GM12878 (cell line): ENCODE results near the gene EMILIN3. TPM values are rescaled to one million over a fixed set of nuclear protein-coding genes. Genes with fewer than 3 reads are reported as not detected.

Experiments used
- ATAC-seq: fragments of 200-7000 bp; cut with Tn5 transposase; 3 replicates; pipeline ENCODE4 v1.9.1; 2020; ENCODE audit warnings: mild to moderate bottlenecking, moderate library complexity
- Bru-seq: library from RNA; stranded (reverse); fragments of 400-500 nt; gene quantifications from one replicate; lab custom pipeline; 2021; lab: Mats Ljungman, UMichigan
- BruChase-seq, 2 experiments: library from RNA; stranded (reverse); fragments of 400-500 nt; gene quantifications; one replicate each; lab custom pipeline; 2021; lab: Mats Ljungman, UMichigan
- BruUV-seq: library from RNA; stranded (reverse); fragments of 400-500 nt; replicated peaks from 2 replicates; lab custom pipeline; 2021; lab: Mats Ljungman, UMichigan
- CTCF ChIA-PET: fragments of 300-600 bp; sonication (Branson Sonifier 250); formaldehyde crosslinking; extraction: SDS; loops from one replicate; lab custom pipeline; 2021; ENCODE audit warnings: inconsistent platforms; lab: Yijun Ruan, JAX
- POLR2A ChIA-PET: fragments of 350-600 bp; formaldehyde crosslinking; extraction: SDS; loops from one replicate; lab custom pipeline; 2021; ENCODE audit warnings: inconsistent platforms; lab: Charles Lee
- RAD21 ChIA-PET: fragments of 300-600 bp; sonication (Branson Sonifier 250); formaldehyde crosslinking; loops from one replicate; lab custom pipeline; 2023; ENCODE audit warnings: antibody characterized with exemption; ENCODE audit not compliant: unreplicated experiment; lab: Charles Lee
- SMC1A ChIA-PET: fragments of 300-600 bp; sonication (Branson Sonifier 250); formaldehyde crosslinking; loops from one replicate; lab custom pipeline; 2023; ENCODE audit not compliant: unreplicated experiment, uncharacterized antibody; lab: Charles Lee
- DNase-seq: peaks from one replicate; pipeline ENCODE4 v3.0.0-alpha.2; 2011; ENCODE audit warnings: low read depth, low spot score
- FAIRE-seq: peaks from 3 replicates; lab custom pipeline; 2011; peaks lifted over from hg19 to GRCh38; lab: Jason Lieb, UNC
- H2AFZ ChIP-seq: 2 replicates; pipeline ENCODE4 v1.6.0; 2011; ENCODE audit warnings: low read depth, low read length, control low read depth; ENCODE audit not compliant: control insufficient read depth
- H3K27ac ChIP-seq: 2 replicates; pipeline ENCODE4 v1.5.1; 2011; ENCODE audit warnings: control low read depth; ENCODE audit not compliant: control insufficient read depth, insufficient read depth
- H3K27me3 ChIP-seq, 2 experiments: replicated peaks in 1 of 2; 2 replicates each; pipeline versions ENCODE4 v1.6.0 to v1.6.1; 2011; ENCODE audit warnings: low read length in 1 of 2; ENCODE audit not compliant: control insufficient read depth in 2 of 2, insufficient read depth in 2 of 2
- H3K36me3 ChIP-seq, 2 experiments: 2 replicates each; pipeline ENCODE4 v1.5.1; 2011; ENCODE audit warnings: low read length in 1 of 2; ENCODE audit not compliant: control insufficient read depth in 2 of 2, insufficient read depth in 2 of 2
- H3K4me1 ChIP-seq: 2 replicates; pipeline ENCODE4 v1.6.1; 2011; ENCODE audit warnings: mild to moderate bottlenecking, low read length, moderate library complexity, mixed read lengths; ENCODE audit not compliant: control insufficient read depth, insufficient read depth
- H3K4me2 ChIP-seq: 2 replicates; pipeline ENCODE4 v1.6.0; 2011; ENCODE audit warnings: control low read depth; ENCODE audit not compliant: control insufficient read depth, insufficient read depth
- H3K4me3 ChIP-seq: fragments of 200-600 bp; sonication (generic); 2 replicates; pipeline ENCODE4 v1.5.1; 2016
- H3K79me2 ChIP-seq: 2 replicates; pipeline ENCODE4 v1.6.0; 2011; ENCODE audit warnings: low read length; ENCODE audit not compliant: control insufficient read depth, insufficient read depth
- H3K9ac ChIP-seq: 2 replicates; pipeline ENCODE4 v1.8.0; 2011; ENCODE audit warnings: low read length, control low read depth, mixed read lengths; ENCODE audit not compliant: control insufficient read depth, insufficient read depth
- H3K9me3 ChIP-seq: replicated peaks from 3 replicates; pipeline ENCODE4 v1.5.1; 2011; ENCODE audit warnings: mild to moderate bottlenecking, low read length; ENCODE audit not compliant: control insufficient read depth, insufficient read depth
- H4K20me1 ChIP-seq: 2 replicates; pipeline ENCODE4 v1.6.0; 2011; ENCODE audit not compliant: control insufficient read depth, insufficient read depth
- BRCA1 ChIP-seq: IDR thresholded peaks from 2 replicates; pipeline ENCODE4 v1.6.1; 2011; ENCODE audit warnings: low read depth, low read length, improper control_type of control experiment
- CHD1 ChIP-seq: IDR thresholded peaks from 2 replicates; pipeline ENCODE4 v1.6.1; 2012; ENCODE audit warnings: low read depth, low read length, improper control_type of control experiment
- RAD51 ChIP-seq: fragments of 450-650 bp; IDR thresholded peaks from 2 replicates; pipeline ENCODE4 v1.6.1; 2016; ENCODE audit warnings: moderate library complexity, mild to moderate bottlenecking, inconsistent platforms
- RFX5 ChIP-seq: IDR thresholded peaks from 2 replicates; pipeline ENCODE4 v1.6.1; 2011; ENCODE audit warnings: low read depth, low read length, improper control_type of control experiment
- ZNF274 ChIP-seq: IDR thresholded peaks from one replicate; pipeline ENCODE4 v1.8.0; 2011; ENCODE audit not compliant: insufficient read length, insufficient read depth
- WGBS: methylation state at CpG from one replicate; pipeline ENCODE4 v1.1.6; 2016; ENCODE audit warnings: low lambda C conversion rate; ENCODE audit not compliant: insufficient replicate concordance, insufficient coverage; ENCODE audit errors: missing lambda C conversion rate; 5-methylcytosine and 5-hydroxymethylcytosine counted together
- in situ Hi-C: fragments of 300-500 bp; cut with MboI; formaldehyde crosslinking; loops from 9 replicates; pipeline ENCODE4 v1.14.3; 2018; ENCODE audit warnings: mixed read lengths
- intact Hi-C: fragments of 100-400 bp; cut with micrococcal nuclease; formaldehyde crosslinking; loops from one replicate; pipeline ENCODE4 v1.14.2; 2022; ENCODE audit not compliant: unreplicated experiment
- long read RNA-seq, 2 experiments: library from polyadenylated mRNA; unstranded; transcript quantifications; one replicate each; pipeline ENCODE4 v2.0.0, GENCODE V29; 2019 to 2020
- polyA minus RNA-seq, 3 experiments: library from RNA; depleted of rRNA, polyadenylated mRNA; stranded (reverse); fragments of >200 nt; gene quantifications; 2 replicates each; pipeline ENCODE4 v1.2.3, GENCODE V29; 2011
- polyA plus RNA-seq, 11 experiments: library from polyadenylated mRNA; depleted of rRNA in 4 of 11; unstranded in 6 of 11; stranded (reverse) in 5 of 11; fragments of >200 nt; fragmentation: Nextera tagmentation in 4 of 11; fragmentation: Illumina TruSeq in 1 of 11; extraction: Ambion mirVana in 4 of 11; extraction: Trizol in 1 of 11; gene quantifications; 1 replicate in 1 of 11; 2 replicates in 10 of 11; pipeline versions ENCODE4 v1.2.1 to v1.2.3, GENCODE V29; 2011 to 2016; ENCODE audit warnings: inconsistent platforms in 2 of 11, missing spikeins in 2 of 11, low read depth in 1 of 11
- total RNA-seq, 4 experiments: library from RNA; depleted of rRNA in 3 of 4; stranded (reverse); fragments of >200 nt in 3 of 4; fragmentation: Illumina TruSeq in 1 of 4; extraction: Trizol in 1 of 4; gene quantifications; 2 replicates each; pipeline versions ENCODE4 v1.2.1 to v1.2.3, GENCODE V29; 2013 to 2021

Gene EMILIN3, protein sequence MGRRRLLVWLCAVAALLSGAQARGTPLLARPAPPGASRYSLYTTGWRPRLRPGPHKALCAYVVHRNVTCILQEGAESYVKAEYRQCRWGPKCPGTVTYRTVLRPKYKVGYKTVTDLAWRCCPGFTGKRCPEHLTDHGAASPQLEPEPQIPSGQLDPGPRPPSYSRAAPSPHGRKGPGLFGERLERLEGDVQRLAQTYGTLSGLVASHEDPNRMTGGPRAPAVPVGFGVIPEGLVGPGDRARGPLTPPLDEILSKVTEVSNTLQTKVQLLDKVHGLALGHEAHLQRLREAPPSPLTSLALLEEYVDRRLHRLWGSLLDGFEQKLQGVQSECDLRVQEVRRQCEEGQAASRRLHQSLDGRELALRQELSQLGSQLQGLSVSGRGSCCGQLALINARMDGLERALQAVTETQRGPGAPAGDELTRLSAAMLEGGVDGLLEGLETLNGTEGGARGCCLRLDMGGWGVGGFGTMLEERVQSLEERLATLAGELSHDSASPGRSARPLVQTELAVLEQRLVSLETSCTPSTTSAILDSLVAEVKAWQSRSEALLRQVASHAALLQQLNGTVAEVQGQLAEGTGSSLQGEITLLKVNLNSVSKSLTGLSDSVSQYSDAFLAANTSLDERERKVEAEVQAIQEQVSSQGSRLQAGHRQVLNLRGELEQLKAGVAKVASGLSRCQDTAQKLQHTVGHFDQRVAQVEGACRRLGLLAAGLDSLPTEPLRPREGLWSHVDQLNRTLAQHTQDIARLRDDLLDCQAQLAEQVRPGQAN
- not detected in 2 replicates for total RNA-seq (2013; cell fraction: nucleolus; rRNA removed)
- total RNA-seq (2014; rRNA removed), result not detected in 2 replicates
- total RNA-seq (2014; rRNA removed; fragmentation: Illumina TruSeq; extraction: Trizol), result not detected in 2 replicates
- not detected in 2 replicates for total RNA-seq (2021)
- polyA plus RNA-seq (2011; ENCODE audit: low read depth), result not detected
- not detected in 2 replicates for polyA plus RNA-seq (2011; rRNA removed)
- not detected in 2 replicates for polyA plus RNA-seq (2011; cell fraction: cytosol; rRNA removed)
- not detected in 2 replicates for polyA plus RNA-seq (2011; cell fraction: nucleus; rRNA removed)
- polyA plus RNA-seq (2012), result not detected in 2 replicates
- polyA plus RNA-seq (2014; fragmentation: Illumina TruSeq; extraction: Trizol), result not detected in 2 replicates
- not detected for polyA plus RNA-seq (2014; fragmentation: Nextera tagmentation; extraction: Ambion mirVana)
- not detected in 2 replicates for polyA plus RNA-seq (2014; rRNA removed)
- polyA plus RNA-seq (2016; fragmentation: Nextera tagmentation; extraction: Ambion mirVana), result not detected
- not detected in 2 replicates for polyA minus RNA-seq (2011; rRNA and poly(A)+ RNA removed)
- polyA minus RNA-seq (2011; cell fraction: cytosol; rRNA and poly(A)+ RNA removed), result not detected in 2 replicates
- not detected in 2 replicates for polyA minus RNA-seq (2011; cell fraction: nucleus; rRNA and poly(A)+ RNA removed)
- not detected for Bru-seq, nascent RNA
- BruChase-seq, experiment 1, labeled RNA remaining after a 6-hour chase, result percentile 7 among the genes with signal in this experiment
- BruChase-seq, experiment 2, labeled RNA remaining after a 2-hour chase, result not detected
- long read RNA-seq, experiment 1, result 0 reads
- long read RNA-seq, experiment 2, result 0 reads

GRCh38 chr20:41366546-41367392, at the start of gene EMILIN3:
Gene EMILIN3 (minus strand): TSS chr20:41366818. CDS start chr20:41366634, 184 bp downstream.
- H2AFZ ChIP-seq, result no peak within 1 kb of the TSS
- H3K4me3 ChIP-seq, result no peak within 1 kb of the TSS
- intact Hi-C loops, result no loop called here
- H3K27ac ChIP-seq, result no peak within 1 kb of the TSS
- H3K4me2 ChIP-seq, result no peak within 1 kb of the TSS
- CTCF ChIA-PET, result no interaction called here
- H3K9ac ChIP-seq, result no peak within 1 kb of the TSS
- no peaks in the 10 kb centered on the region for H3K36me3 ChIP-seq
- SMC1A ChIA-PET, result no interaction called here
- in situ Hi-C loops, result no loop called here
- RAD21 ChIA-PET, result no interaction called here
- peaks cover 0 to 15% of the 10 kb centered on the region in 2 experiments for H3K27me3 ChIP-seq
- H3K9me3 ChIP-seq, result no peaks in the 10 kb centered on the region
- no peaks in the 10 kb centered on the region for H4K20me1 ChIP-seq
- 17% methylated on average over 52 of the region's 93 CpGs for WGBS
- H3K79me2 ChIP-seq, result no peaks in the 10 kb centered on the region
- BruUV-seq, result no TSS peak
- DNase-seq (no peak), FAIRE-seq (no peak), ATAC-seq (no peak)
- peaks cover 14% of the 10 kb centered on the region for H3K4me1 ChIP-seq
- POLR2A ChIA-PET, result no interaction called here
- TF ChIP-seq ZNF274 (no peak), CHD1 (no peak), RFX5 (no peak), BRCA1 (no peak), RAD51 (no peak)
